ENCODE data around the gene ZBTB37. TPM values are rescaled to one million over a fixed set of nuclear protein-coding genes. Genes with fewer than 3 reads are reported as not detected.

ZBTB37 gene
- total and polyA plus RNA-seq, 2 of the 4 experiments (the other 2 are of a cell fraction) = 1.0 to 13.1 TPM

DNA sequence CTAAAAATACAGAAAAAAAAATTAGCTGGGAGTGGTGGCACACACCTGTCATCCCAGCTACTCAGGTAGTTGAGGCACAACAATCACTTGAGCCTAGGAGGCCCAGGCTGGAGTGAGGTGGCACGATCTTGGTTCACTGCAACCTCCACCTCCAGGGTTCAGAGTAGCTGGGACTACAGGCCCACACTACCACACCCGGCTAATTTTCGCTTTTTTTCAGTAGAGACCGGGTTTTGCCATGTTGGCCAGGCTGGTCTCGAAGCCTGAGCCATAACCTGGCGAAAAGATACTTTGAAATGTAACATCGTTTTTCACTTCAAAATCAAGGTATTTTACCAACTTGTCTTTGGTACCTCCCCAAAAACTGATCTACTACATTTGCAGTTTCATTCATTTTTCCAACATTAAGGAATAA lies 6.4 kb upstream of the ZBTB37 start:
- ChIA-PET POLR2A (ENCODE audit: unreplicated experiment) (interaction anchor here (0.6 kb wide), 1 partner anchor 591 kb away, joined by 3 read pairs; no protein-coding TSS in a partner anchor), CTCF (no interaction called here)
- Histone ChIP-seq H3K27ac (ENCODE audit: insufficient read depth, low read length) (no peak overlapping the region), H2BK5ac (ENCODE audit: low read depth, low read length, poor library complexity, severe bottlenecking) (no peak overlapping the region), H3K4me2 (ENCODE audit: low read depth, low read length) (no peak overlapping the region), H2BK15ac (ENCODE audit: low read depth, low read length) (no peak overlapping the region), H3K9me3 (ENCODE audit: control insufficient read depth, insufficient read depth, low read length) (no peaks in the 10 kb centered on the region), H2AFZ (replicated peaks; ENCODE audit: low read length, poor library complexity) (no peak overlapping the region), H3K9me1 (ENCODE audit: insufficient read depth, low read length) (no peaks in the 10 kb centered on the region; the same call in 1 of the 2 replicates), H3K9ac (ENCODE audit: low read depth, low read length) (no peak overlapping the region), H3K4me3 (ENCODE audit: insufficient read depth, low read depth, low read length) (no peak overlapping the region), H2BK120ac (ENCODE audit: low read depth, low read length) (no peak overlapping the region), H3K23ac (ENCODE audit: low read depth, low read length) (no peak overlapping the region), H3K27me3 (ENCODE audit: control insufficient read depth, insufficient read depth, low read length) (no peaks in the 10 kb centered on the region), H3K18ac (ENCODE audit: low read depth, low read length) (no peak overlapping the region), H4K91ac (ENCODE audit: insufficient read depth, low read depth, low read length) (no peak overlapping the region), H3K36me3 (ENCODE audit: control insufficient read depth, insufficient read depth, low read length) (peaks cover 44% of the 10 kb centered on the region), H4K5ac (ENCODE audit: low read depth, low read length) (no peak overlapping the region), H4K8ac (ENCODE audit: low read depth in 2 of 2, low read length in 2 of 2) (no peak overlapping the region), H2AK9ac (replicated peaks; ENCODE audit: low read depth, low read length, poor library complexity) (no peak overlapping the region), H2BK20ac (ENCODE audit: low read depth, low read length) (no peak overlapping the region), H3K79me1 (ENCODE audit: low read depth in 1 of 2, low read length in 2 of 2) (peaks cover 9 to 32% of the 10 kb centered on the region in 2 experiments; a peak in 3 of 4 replicates), H3K56ac (ENCODE audit: extremely low read depth, insufficient read depth, low read length) (no peak overlapping the region), H3K4ac (ENCODE audit: low read depth, low read length) (no peak overlapping the region), H3K14ac (replicated peaks; ENCODE audit: low read depth, low read length) (no peak overlapping the region), H2AK5ac (ENCODE audit: low read depth, low read length) (no peak overlapping the region), H3K4me1 (ENCODE audit: control insufficient read depth, insufficient read depth, low read length) (peaks cover 5% of the 10 kb centered on the region; the same call in 1 of the 2 replicates), H4K20me1 (ENCODE audit: insufficient read depth, low read length) (peaks cover 61% of the 10 kb centered on the region)
- dilution Hi-C loops (cut with HindIII; ENCODE audit: low sequenced_read_pairs, unreplicated experiment) = no loop called here
- 100% methylated on average over 2 of the region's 7 CpGs; no CpG with 5 or more reads in 1 of the 2 experiments for WGBS, 2 experiments (ENCODE audit: extremely low coverage in 2 of 2, insufficient read length in 1 of 2)
- TF ChIP-seq POLR2A (IDR thresholded peaks at IDR 0.05; ENCODE audit: low read depth, low read length) (peak; percentile 12; the same call in 1 of the 2 replicates), RAD21 (IDR thresholded peaks at IDR 0.05; ENCODE audit: low read length) (no peak), BHLHE40 (IDR thresholded peaks at IDR 0.05; ENCODE audit: low read depth, low read length) (no peak)
- intact Hi-C loops (cut with micrococcal nuclease) = no loop called here
- DNase-seq (no peak), ATAC-seq (ENCODE audit: low read depth) (peak; percentile 21; the same call in 1 of the 2 replicates)
- in situ Hi-C loops (cut with MboI; ENCODE audit: low sequenced_read_pairs) = no loop called here
- no TSS peak for BruUV-seq (replicated peaks)

Data from IMR-90 (cell line).